ENCODE measurements around the gene WDR64.

GRCh38 chr1:241749945-241750695 is 98.0 kb downstream of the WDR64 start:
- TF ChIP-seq, protein P1, sequence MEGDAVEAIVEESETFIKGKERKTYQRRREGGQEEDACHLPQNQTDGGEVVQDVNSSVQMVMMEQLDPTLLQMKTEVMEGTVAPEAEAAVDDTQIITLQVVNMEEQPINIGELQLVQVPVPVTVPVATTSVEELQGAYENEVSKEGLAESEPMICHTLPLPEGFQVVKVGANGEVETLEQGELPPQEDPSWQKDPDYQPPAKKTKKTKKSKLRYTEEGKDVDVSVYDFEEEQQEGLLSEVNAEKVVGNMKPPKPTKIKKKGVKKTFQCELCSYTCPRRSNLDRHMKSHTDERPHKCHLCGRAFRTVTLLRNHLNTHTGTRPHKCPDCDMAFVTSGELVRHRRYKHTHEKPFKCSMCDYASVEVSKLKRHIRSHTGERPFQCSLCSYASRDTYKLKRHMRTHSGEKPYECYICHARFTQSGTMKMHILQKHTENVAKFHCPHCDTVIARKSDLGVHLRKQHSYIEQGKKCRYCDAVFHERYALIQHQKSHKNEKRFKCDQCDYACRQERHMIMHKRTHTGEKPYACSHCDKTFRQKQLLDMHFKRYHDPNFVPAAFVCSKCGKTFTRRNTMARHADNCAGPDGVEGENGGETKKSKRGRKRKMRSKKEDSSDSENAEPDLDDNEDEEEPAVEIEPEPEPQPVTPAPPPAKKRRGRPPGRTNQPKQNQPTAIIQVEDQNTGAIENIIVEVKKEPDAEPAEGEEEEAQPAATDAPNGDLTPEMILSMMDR (IDR thresholded peaks at IDR 0.05; ENCODE audit: low read depth, low read length): no peak
- TF ChIP-seq EZH2phosphoT487 (IDR thresholded peaks at IDR 0.05; ENCODE audit: low read depth): no peak

Measured in OCI-LY3 (cell line).